IMR-90 (cell line): Measurements from ENCODE around the gene C1QL1. TPM values are rescaled to one million over a fixed set of nuclear protein-coding genes. Genes with fewer than 3 reads are reported as not detected.
A peak's percentile ranks its signal among the peaks of the same experiment; 100 is the strongest.

Source experiments
- ATAC-seq: fragments of 200-7000 bp; cut with Tn5 transposase; 2 replicates; pipeline ENCODE4 v1.9.1; 2020; ENCODE audit warnings: low read depth, mild to moderate bottlenecking, moderate library complexity
- BruUV-seq: library from RNA; stranded (reverse); fragments of 400-500 nt; replicated peaks from 2 replicates; lab custom pipeline; 2021; lab: Mats Ljungman, UMichigan
- CTCF ChIA-PET: fragments of 300-600 bp; formaldehyde crosslinking; extraction: SDS; loops from one replicate; lab custom pipeline; 2021; ENCODE audit warnings: antibody characterized with exemption; lab: Yijun Ruan, JAX
- POLR2A ChIA-PET: fragments of 300-600 bp; sonication (Branson Sonifier 250); formaldehyde crosslinking; loops from one replicate; lab custom pipeline; 2022; ENCODE audit warnings: antibody characterized with exemption; ENCODE audit not compliant: unreplicated experiment; lab: Charles Lee
- DNase-seq: peaks from one replicate; pipeline ENCODE4 v3.0.0; 2013
- H2AFZ ChIP-seq: replicated peaks from 2 replicates; pipeline ENCODE3; 2013; ENCODE audit warnings: low read length, mild to moderate bottlenecking; ENCODE audit not compliant: poor library complexity
- H2AK5ac ChIP-seq: 2 replicates; pipeline ENCODE4 v1.6.1; 2013; ENCODE audit warnings: low read depth, low read length, inconsistent platforms
- H2AK9ac ChIP-seq: replicated peaks from 2 replicates; pipeline ENCODE3; 2013; ENCODE audit warnings: mild to moderate bottlenecking, low read depth, low read length, moderate library complexity; ENCODE audit not compliant: poor library complexity
- H2BK120ac ChIP-seq: 2 replicates; pipeline ENCODE4 v1.6.1; 2013; ENCODE audit warnings: low read depth, low read length, inconsistent platforms
- H2BK15ac ChIP-seq: 3 replicates; pipeline ENCODE4 v1.6.1; 2013; ENCODE audit warnings: low read depth, low read length, inconsistent platforms
- H2BK20ac ChIP-seq: 2 replicates; pipeline ENCODE4 v1.6.1; 2013; ENCODE audit warnings: low read depth, mild to moderate bottlenecking, inconsistent platforms, low read length, moderate library complexity
- H2BK5ac ChIP-seq: 2 replicates; pipeline ENCODE4 v1.6.1; 2013; ENCODE audit warnings: mild to moderate bottlenecking, low read depth, low read length, inconsistent platforms; ENCODE audit not compliant: poor library complexity, severe bottlenecking
- H3K14ac ChIP-seq: replicated peaks from 2 replicates; pipeline ENCODE4 v1.6.1; 2013; ENCODE audit warnings: low read depth, low read length, inconsistent platforms
- H3K18ac ChIP-seq: 2 replicates; pipeline ENCODE4 v1.6.1; 2013; ENCODE audit warnings: low read depth, low read length, control low read depth
- H3K23ac ChIP-seq: 2 replicates; pipeline ENCODE4 v1.6.1; 2013; ENCODE audit warnings: low read depth, low read length, inconsistent platforms
- H3K27ac ChIP-seq: 2 replicates; pipeline ENCODE4 v1.5.1; 2013; ENCODE audit warnings: mild to moderate bottlenecking, control low read depth, low read length; ENCODE audit not compliant: insufficient read depth
- H3K27me3 ChIP-seq: 2 replicates; pipeline ENCODE4 v1.6.1; 2013; ENCODE audit warnings: low read length; ENCODE audit not compliant: control insufficient read depth, insufficient read depth
- H3K36me3 ChIP-seq: 2 replicates; pipeline ENCODE4 v1.6.1; 2013; ENCODE audit warnings: low read length, mixed read lengths; ENCODE audit not compliant: control insufficient read depth, insufficient read depth
- H3K4ac ChIP-seq: 2 replicates; pipeline ENCODE4 v1.6.1; 2013; ENCODE audit warnings: low read depth, low read length, inconsistent platforms
- H3K4me1 ChIP-seq: 2 replicates; pipeline ENCODE4 v1.6.1; 2013; ENCODE audit warnings: low read length, mixed read lengths; ENCODE audit not compliant: control insufficient read depth, insufficient read depth
- H3K4me2 ChIP-seq: 2 replicates; pipeline ENCODE4 v1.6.1; 2013; ENCODE audit warnings: low read depth, mild to moderate bottlenecking, control low read depth, low read length, moderate library complexity
- H3K4me3 ChIP-seq: 2 replicates; pipeline ENCODE4 v1.5.1; 2013; ENCODE audit warnings: low read depth, mild to moderate bottlenecking, control low read depth, low read length, moderate library complexity; ENCODE audit not compliant: insufficient read depth
- H3K56ac ChIP-seq: 2 replicates; pipeline ENCODE4 v1.6.1; 2013; ENCODE audit warnings: low read length, inconsistent platforms; ENCODE audit not compliant: insufficient read depth; ENCODE audit errors: extremely low read depth
- H3K79me1 ChIP-seq, 2 experiments: 2 replicates each; pipeline ENCODE4 v1.6.1; 2013; ENCODE audit warnings: low read length in 2 of 2, inconsistent platforms in 1 of 2, low read depth in 1 of 2
- H3K9ac ChIP-seq: 2 replicates; pipeline ENCODE4 v1.6.1; 2013; ENCODE audit warnings: low read depth, low read length, control low read depth
- H3K9me1 ChIP-seq: 2 replicates; pipeline ENCODE4 v1.6.1; 2013; ENCODE audit warnings: low read length, inconsistent platforms; ENCODE audit not compliant: insufficient read depth
- H3K9me3 ChIP-seq: 2 replicates; pipeline ENCODE4 v1.6.1; 2013; ENCODE audit warnings: low read length; ENCODE audit not compliant: control insufficient read depth, insufficient read depth
- H4K20me1 ChIP-seq: 2 replicates; pipeline ENCODE4 v1.6.1; 2013; ENCODE audit warnings: low read length, inconsistent platforms; ENCODE audit not compliant: insufficient read depth
- H4K5ac ChIP-seq: 2 replicates; pipeline ENCODE4 v1.6.1; 2013; ENCODE audit warnings: mild to moderate bottlenecking, low read depth, low read length, control low read depth
- H4K8ac ChIP-seq, 2 experiments: 2 replicates each; pipeline ENCODE4 v1.6.1; 2013; ENCODE audit warnings: low read depth in 2 of 2, low read length in 2 of 2, control low read depth in 1 of 2, inconsistent platforms in 1 of 2
- H4K91ac ChIP-seq: 2 replicates; pipeline ENCODE4 v1.6.1; 2013; ENCODE audit warnings: low read depth, low read length, inconsistent platforms; ENCODE audit not compliant: insufficient read depth
- BHLHE40 ChIP-seq: fragments of 150-350 bp; IDR thresholded peaks from 2 replicates; pipeline ENCODE4 v1.6.1; 2016; ENCODE audit warnings: mild to moderate bottlenecking, low read depth, low read length
- CEBPB ChIP-seq: IDR thresholded peaks from 2 replicates; pipeline ENCODE4 v1.6.1; 2012; ENCODE audit warnings: low read depth, low read length, improper control_type of control experiment
- CHD1 ChIP-seq: IDR thresholded peaks from 2 replicates; pipeline ENCODE4 v1.6.1; 2012; ENCODE audit warnings: low read depth, low read length, improper control_type of control experiment
- CTCF ChIP-seq: conservative IDR thresholded peaks from 2 replicates; pipeline ENCODE4 v1.5.1; 2012; ENCODE audit warnings: mild to moderate bottlenecking, low read depth, low read length, improper control_type of control experiment
- ELK1 ChIP-seq: fragments of 150-350 bp; IDR thresholded peaks from 2 replicates; pipeline ENCODE4 v1.6.1; 2016; ENCODE audit warnings: low read depth, mild to moderate bottlenecking, low read length, moderate library complexity, borderline replicate concordance
- FOS ChIP-seq: fragments of 150-350 bp; IDR thresholded peaks from 2 replicates; pipeline ENCODE4 v1.6.1; 2016; ENCODE audit warnings: low read depth, low read length
- MAFK ChIP-seq: IDR thresholded peaks from 2 replicates; pipeline ENCODE4 v1.6.1; 2012; ENCODE audit warnings: low read depth, low read length, improper control_type of control experiment
- MXI1 ChIP-seq: IDR thresholded peaks from 2 replicates; pipeline ENCODE4 v1.6.1; 2012; ENCODE audit warnings: low read depth, mild to moderate bottlenecking, low read length, moderate library complexity, borderline replicate concordance
- NFE2L2 ChIP-seq: fragments of 150-350 bp; IDR thresholded peaks from 2 replicates; pipeline ENCODE4 v1.6.1; 2016; ENCODE audit warnings: low read depth, mild to moderate bottlenecking, low read length
- POLR2A ChIP-seq: IDR thresholded peaks from 2 replicates; pipeline ENCODE4 v1.6.1; 2012; ENCODE audit warnings: mild to moderate bottlenecking, low read depth, low read length
- RAD21 ChIP-seq: IDR thresholded peaks from 2 replicates; pipeline ENCODE4 v1.6.1; 2012; ENCODE audit warnings: low read length, improper control_type of control experiment
- RCOR1 ChIP-seq: IDR thresholded peaks from 2 replicates; pipeline ENCODE4 v1.6.1; 2012; ENCODE audit warnings: mild to moderate bottlenecking, low read length, improper control_type of control experiment; ENCODE audit not compliant: insufficient replicate concordance
- RFX5 ChIP-seq: IDR thresholded peaks from 2 replicates; pipeline ENCODE4 v1.8.0; 2012; ENCODE audit warnings: low read depth, mild to moderate bottlenecking, low read length, moderate library complexity
- SMC3 ChIP-seq: fragments of 150-350 bp; IDR thresholded peaks from 2 replicates; pipeline ENCODE4 v1.6.1; 2016; ENCODE audit warnings: low read depth, mild to moderate bottlenecking, antibody characterized with exemption, low read length, moderate library complexity
- USF2 ChIP-seq: fragments of 150-350 bp; IDR thresholded peaks from 2 replicates; pipeline ENCODE4 v1.6.1; 2017; ENCODE audit warnings: mild to moderate bottlenecking, antibody characterized with exemption, low read length, low read depth
- WGBS, 2 experiments: methylation state at CpG; one replicate each; pipeline versions ENCODE4 v1.1.5 to v1.1.7; 2013; ENCODE audit warnings: missing lambda C conversion rate in 2 of 2; ENCODE audit not compliant: insufficient read length in 1 of 2; ENCODE audit errors: extremely low coverage in 2 of 2; 5-methylcytosine and 5-hydroxymethylcytosine counted together
- dilution Hi-C: fragments of 300-500 bp; cut with HindIII; formaldehyde crosslinking; loops from one replicate; pipeline ENCODE4 v1.14.3; 2018; ENCODE audit warnings: low sequenced_read_pairs; ENCODE audit not compliant: unreplicated experiment
- in situ Hi-C: fragments of 300-500 bp; cut with MboI; formaldehyde crosslinking; loops from 3 replicates; pipeline ENCODE4 v1.14.3; 2019; ENCODE audit warnings: low sequenced_read_pairs, inconsistent platforms, mixed read lengths
- intact Hi-C: fragments of 100-400 bp; cut with micrococcal nuclease; formaldehyde crosslinking; loops from 2 replicates; pipeline ENCODE4 v1.10.0; 2022
- polyA plus RNA-seq, 3 experiments: library from polyadenylated mRNA; depleted of rRNA; stranded (reverse); fragments of >200 nt; gene quantifications; 2 replicates each; pipeline ENCODE4 v1.2.3, GENCODE V29; 2012; ENCODE audit warnings: low replicate concordance in 1 of 3
- total RNA-seq: library from RNA; depleted of rRNA; stranded (reverse); fragments of >200 nt; gene quantifications from 2 replicates; pipeline ENCODE4 v1.2.3, GENCODE V29; 2012

The C1QL1 gene
- total and polyA plus RNA-seq, 2 of the 4 experiments (the other 2 are of a cell fraction): 0.18 to 0.84 TPM

- Histone ChIP-seq H3K9me3 (peaks cover 4% of the 10 kb centered on the region; the same call in 1 of the 2 replicates), H3K56ac (no peak overlapping the region), H3K27ac (no peak overlapping the region), H2AFZ (no peak overlapping the region), H4K8ac (no peak overlapping the region), H3K14ac (no peak overlapping the region), H3K4me1 (no peaks in the 10 kb centered on the region; the same call in 1 of the 2 replicates), H3K23ac (no peak overlapping the region), H2BK15ac (no peak overlapping the region), H3K4ac (no peak overlapping the region), H3K9me1 (no peaks in the 10 kb centered on the region), H4K20me1 (no peaks in the 10 kb centered on the region), H3K9ac (no peak overlapping the region), H4K5ac (no peak overlapping the region), H3K27me3 (peaks cover 30% of the 10 kb centered on the region), H2BK5ac (no peak overlapping the region), H4K91ac (no peak overlapping the region), H2AK9ac (no peak overlapping the region), H3K79me1 (no peaks in the 10 kb centered on the region), H3K36me3 (no peaks in the 10 kb centered on the region), H2BK20ac (no peak overlapping the region), H2BK120ac (no peak overlapping the region), H3K18ac (no peak overlapping the region), H2AK5ac (no peak overlapping the region), H3K4me2 (no peak overlapping the region), H3K4me3 (no peak overlapping the region)
- dilution Hi-C loops: no loop called here
- in situ Hi-C loops: no loop called here
- 61% methylated on average over 5 of the region's 7 CpGs; no CpG with 5 or more reads in 1 of the 2 experiments for WGBS, 2 experiments
- POLR2A ChIA-PET: interaction anchor here (0.6 kb wide), 1 partner anchor 14 kb away, joined by 4 read pairs; no protein-coding TSS in a partner anchor
- BruUV-seq: no TSS peak
- intact Hi-C loops: no loop called here
- ATAC-seq (peak; percentile 81), DNase-seq (peak; percentile 10)
- CTCF ChIA-PET: no interaction called here
- TF ChIP-seq NFE2L2 (no peak), SMC3 (no peak), BHLHE40 (no peak), ELK1 (no peak), USF2 (no peak), RAD21 (no peak), MAFK (no peak), CTCF (no peak), FOS (no peak), MXI1 (no peak), POLR2A (no peak), CHD1 (no peak), CEBPB (no peak), RFX5 (no peak), RCOR1 (no peak)
Measured at GRCh38 chr17:44997733-44998520, 29.8 kb upstream of the C1QL1 start.
